Skeletal muscle tissue (tissue), 4 donors: ENCODE measurements around the gene FOCAD. TPM values are rescaled to one million over a fixed set of nuclear protein-coding genes. Genes with fewer than 3 reads are reported as not detected.

Experiments used
- H3K27ac ChIP-seq: one replicate; pipeline ENCODE4 v1.7.0; 2013; ENCODE audit warnings: mild to moderate bottlenecking, low read depth, low read length, inconsistent platforms
- H3K27me3 ChIP-seq, 3 donors: one replicate each; pipeline ENCODE4 v1.7.0; 2013; ENCODE audit warnings: low read length in 3 of 3; ENCODE audit not compliant: control insufficient read depth in 3 of 3, insufficient read depth in 3 of 3
- H3K36me3 ChIP-seq, 3 donors: one replicate each; pipeline ENCODE4 v1.7.0; 2013; ENCODE audit warnings: low read length in 3 of 3; ENCODE audit not compliant: control insufficient read depth in 3 of 3, insufficient read depth in 3 of 3
- H3K4me1 ChIP-seq, 3 donors: one replicate each; pipeline ENCODE4 v1.7.0; 2013; ENCODE audit warnings: low read length in 3 of 3, mild to moderate bottlenecking in 3 of 3; ENCODE audit not compliant: control insufficient read depth in 3 of 3, insufficient read depth in 3 of 3
- H3K4me3 ChIP-seq, 3 donors: one replicate each; pipeline ENCODE4 v1.7.0; 2013; ENCODE audit warnings: low read length in 3 of 3
- H3K9ac ChIP-seq, 3 donors: one replicate each; pipeline ENCODE4 v1.7.0; 2013; ENCODE audit warnings: low read length in 3 of 3, mild to moderate bottlenecking in 3 of 3, moderate library complexity in 2 of 3, low read depth in 1 of 3
- H3K9me3 ChIP-seq, 3 donors: one replicate each; pipeline ENCODE4 v1.7.0; 2013; ENCODE audit warnings: low read length in 3 of 3; ENCODE audit not compliant: control insufficient read depth in 3 of 3
- total RNA-seq: library from RNA; depleted of rRNA; stranded (reverse); fragments of >200 nt; gene quantifications from one replicate; pipeline ENCODE4 v1.2.3, GENCODE V29; 2014
- donor health status: Osteomylitis.

FOCAD gene
- total RNA-seq, 1 donor from 2014 or later: 108 TPM

- Histone ChIP-seq H3K27ac (no peak overlapping the region), H3K9me3 (no peaks in the 10 kb centered on the region), H3K9ac (no peak overlapping the region)
These were observed 127.8 kb downstream of the FOCAD start for GRCh38 chr9:20811872-20812271.

GRCh38 chr9:20815923-20816703 is 132.1 kb downstream of the FOCAD start:
- no peaks in the 10 kb centered on the region for H3K9me3 ChIP-seq
- no peak overlapping the region for H3K9ac ChIP-seq
- H3K36me3 ChIP-seq: no peaks in the 10 kb centered on the region
- H3K27ac ChIP-seq: no peak overlapping the region
- H3K27me3 ChIP-seq: no peaks in the 10 kb centered on the region
- H3K4me3 ChIP-seq: no peak overlapping the region
- H3K4me1 ChIP-seq: no peaks in the 10 kb centered on the region

More at GRCh38 chr9:20811872-20812271, 127.8 kb downstream of the FOCAD start:
- no peak overlapping the region for H3K4me3 ChIP-seq
- H3K36me3 ChIP-seq: no peaks in the 10 kb centered on the region
- no peaks in the 10 kb centered on the region for H3K27me3 ChIP-seq
- H3K4me1 ChIP-seq: no peaks in the 10 kb centered on the region

DNA sequence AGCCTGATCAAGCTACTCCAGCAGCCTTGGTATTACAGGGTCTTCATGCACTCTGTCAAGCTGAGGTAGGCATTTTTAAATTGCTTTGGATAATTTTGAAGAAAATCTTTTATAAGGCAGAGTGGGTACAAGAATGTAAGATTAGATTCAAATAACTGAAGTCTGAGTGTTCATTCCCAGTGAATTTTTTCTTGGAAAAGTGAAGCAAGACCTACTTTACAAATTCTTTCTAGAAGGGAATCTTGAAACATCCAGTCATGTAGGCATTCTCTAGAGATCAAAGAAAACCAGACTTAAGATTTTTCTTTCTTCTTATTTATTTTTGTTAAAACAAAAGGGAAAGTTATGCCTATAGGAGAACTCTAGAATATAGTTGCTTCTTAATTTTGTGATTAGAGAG is 139.0 kb downstream of the FOCAD start:
- Histone ChIP-seq H3K27ac (no peak overlapping the region), H3K9me3 (no peaks in the 10 kb centered on the region), H3K4me1 (no peaks in the 10 kb centered on the region), H3K27me3 (no peaks in the 10 kb centered on the region), H3K9ac (no peak overlapping the region), H3K36me3 (peaks cover 0 to 5% (median 2%) of the 10 kb centered on the region in 3 donors), H3K4me3 (no peak overlapping the region)

DNA sequence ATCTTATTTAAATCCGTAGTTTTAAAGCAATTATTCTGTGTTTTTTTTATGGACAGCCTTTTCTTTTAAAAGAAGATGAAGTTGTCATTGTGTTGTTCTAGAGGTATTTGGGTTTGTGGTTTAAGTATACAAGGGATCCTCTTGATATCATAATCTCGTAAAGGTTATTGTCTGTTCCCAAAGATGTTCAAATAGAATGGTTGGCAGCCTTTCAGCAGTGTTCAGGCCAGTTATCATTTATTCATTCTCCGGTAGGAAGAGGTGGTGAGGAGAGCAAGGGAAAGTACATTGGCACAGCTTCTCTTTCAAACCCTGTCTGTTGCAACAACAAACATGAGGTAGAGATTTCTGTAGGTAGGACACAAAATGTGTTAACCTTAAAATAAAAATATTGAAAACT is 147.0 kb downstream of the FOCAD start:
- Histone ChIP-seq H3K9me3 (no peaks in the 10 kb centered on the region), H3K36me3 (peaks cover 0 to 2% (median 0%) of the 10 kb centered on the region in 3 donors), H3K9ac (no peak overlapping the region), H3K4me3 (no peak overlapping the region), H3K4me1 (peaks cover 0 to 5% (median 4%) of the 10 kb centered on the region in 3 donors), H3K27me3 (no peaks in the 10 kb centered on the region), H3K27ac (no peak overlapping the region)

DNA sequence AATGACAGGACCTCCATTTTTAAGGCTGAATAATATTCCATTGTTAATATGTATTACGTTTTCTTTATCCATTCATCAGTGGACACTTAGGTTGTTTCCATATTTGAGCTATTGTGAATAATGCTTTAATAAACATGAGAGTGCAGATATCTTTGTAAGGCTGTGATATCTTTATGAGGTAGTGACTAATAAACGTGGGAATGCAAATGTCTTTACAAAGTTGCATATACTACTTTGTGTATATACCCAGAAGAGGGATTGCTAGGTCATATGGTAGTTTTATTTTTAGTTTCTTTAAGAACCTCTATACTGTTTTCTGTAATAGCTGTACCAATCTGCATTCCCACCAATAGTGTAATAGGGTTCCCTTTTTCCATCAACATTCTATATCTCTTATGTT is 148.7 kb downstream of the FOCAD start:
- Histone ChIP-seq H3K4me3 (no peak overlapping the region), H3K9ac (no peak overlapping the region), H3K27ac (no peak overlapping the region), H3K27me3 (no peaks in the 10 kb centered on the region), H3K9me3 (no peaks in the 10 kb centered on the region), H3K36me3 (no peaks in the 10 kb centered on the region), H3K4me1 (peaks cover 0 to 5% (median 4%) of the 10 kb centered on the region in 3 donors)

DNA sequence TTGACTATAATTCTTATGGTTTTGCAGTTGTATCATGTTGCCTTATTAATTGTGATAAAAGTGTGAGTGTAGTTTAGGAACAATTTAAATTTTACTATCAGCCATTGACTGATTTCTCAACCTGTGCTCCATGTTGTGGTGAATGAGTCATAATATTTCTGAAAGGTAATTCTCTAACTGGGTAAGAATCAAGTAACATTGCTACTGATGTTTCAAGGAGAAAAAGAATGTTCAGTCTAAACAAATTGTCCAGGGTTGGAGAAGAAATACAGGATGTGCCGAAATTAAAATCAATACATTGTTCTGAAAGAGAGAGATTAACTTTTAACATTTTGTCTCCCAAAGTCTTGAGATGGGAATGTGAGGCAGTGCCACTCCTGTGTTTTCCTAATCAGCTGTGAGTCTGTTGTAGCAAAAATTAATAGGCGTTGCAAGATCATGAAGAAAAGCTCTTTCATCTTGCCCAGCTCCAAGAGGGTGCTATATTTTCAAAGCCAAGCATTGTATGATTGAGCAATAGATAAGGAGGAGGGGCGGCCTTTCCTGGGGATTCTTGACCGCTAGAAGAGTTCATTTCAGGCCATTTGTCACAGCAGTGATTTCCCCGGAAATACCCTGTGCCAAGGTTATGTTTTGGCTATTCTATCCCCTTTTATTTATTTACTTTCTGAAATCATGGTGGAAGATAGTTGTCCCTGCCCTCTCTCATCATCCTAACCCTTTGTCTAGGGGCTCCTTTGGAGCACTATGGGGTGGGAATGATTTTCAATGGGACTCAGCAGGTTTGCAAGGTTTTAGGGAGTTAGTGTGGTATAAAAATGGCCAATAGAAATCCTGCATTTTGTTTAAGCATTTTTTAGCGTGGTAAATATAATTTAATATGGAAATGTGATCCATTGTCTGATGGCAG is 151.6 kb downstream of the FOCAD start:
- Histone ChIP-seq H3K9ac (no peak overlapping the region), H3K27ac (no peak overlapping the region), H3K9me3 (no peaks in the 10 kb centered on the region), H3K4me3 (no peak overlapping the region), H3K27me3 (no peaks in the 10 kb centered on the region), H3K4me1 (peaks cover 0 to 5% (median 4%) of the 10 kb centered on the region in 3 donors), H3K36me3 (peaks cover 0 to 2% (median 0%) of the 10 kb centered on the region in 3 donors)

DNA sequence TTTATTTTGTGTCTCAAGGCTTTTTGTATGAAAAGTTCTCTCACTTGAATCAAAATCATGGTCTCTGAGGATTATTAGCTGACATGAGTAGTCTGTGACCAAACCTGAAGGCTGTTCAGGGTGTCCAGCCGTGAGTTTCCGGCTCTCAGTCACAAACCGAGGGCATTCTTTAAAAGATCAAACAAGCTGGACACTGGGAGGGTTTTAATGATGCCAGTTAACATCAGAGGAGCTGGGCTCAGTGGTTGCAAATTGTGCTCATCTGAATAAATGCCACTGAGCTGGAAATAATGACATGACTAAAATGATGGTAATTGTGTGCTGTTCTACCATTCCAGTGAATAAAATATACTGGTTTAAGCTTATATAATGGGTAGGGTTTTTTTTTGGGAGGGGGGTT is 153.1 kb downstream of the FOCAD start:
- Histone ChIP-seq H3K9ac (no peak overlapping the region), H3K4me1 (peaks cover 0 to 5% (median 4%) of the 10 kb centered on the region in 3 donors), H3K27ac (no peak overlapping the region), H3K4me3 (no peak overlapping the region), H3K27me3 (no peaks in the 10 kb centered on the region), H3K36me3 (peaks cover 0 to 2% (median 0%) of the 10 kb centered on the region in 3 donors), H3K9me3 (no peaks in the 10 kb centered on the region)

- no peaks in the 10 kb centered on the region for H3K9me3 ChIP-seq
- peaks cover 0 to 5% (median 4%) of the 10 kb centered on the region in 3 donors for H3K4me1 ChIP-seq
- no peak overlapping the region for H3K27ac ChIP-seq
- H3K9ac ChIP-seq: no peak overlapping the region
- no peaks in the 10 kb centered on the region for H3K27me3 ChIP-seq
- peaks cover 0 to 2% (median 0%) of the 10 kb centered on the region in 3 donors for H3K36me3 ChIP-seq
- no peak overlapping the region for H3K4me3 ChIP-seq
These were observed 154.2 kb downstream of the FOCAD start for GRCh38 chr9:20838218-20838617.

DNA sequence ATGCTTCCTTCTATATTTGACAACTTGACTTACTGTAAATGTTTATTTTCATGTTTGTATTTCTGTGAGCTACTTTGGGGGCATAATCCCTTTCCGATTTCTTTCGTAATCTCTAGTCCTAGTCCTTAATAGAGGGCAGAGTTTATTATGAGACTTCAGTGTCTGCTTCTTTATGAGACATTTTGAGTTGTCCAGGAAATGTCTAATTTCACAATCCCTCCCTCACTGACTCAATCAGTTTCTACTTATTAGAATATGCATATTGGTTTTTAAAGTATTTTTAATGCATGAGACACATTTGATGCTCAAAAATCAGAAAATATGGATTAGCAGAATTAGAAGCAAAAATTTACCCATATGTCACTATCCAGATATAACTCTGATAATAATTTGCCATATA is 160.9 kb downstream of the FOCAD start:
- Histone ChIP-seq H3K4me1 (no peaks in the 10 kb centered on the region), H3K36me3 (no peaks in the 10 kb centered on the region), H3K27me3 (no peaks in the 10 kb centered on the region), H3K4me3 (no peak overlapping the region), H3K9me3 (no peaks in the 10 kb centered on the region), H3K27ac (no peak overlapping the region), H3K9ac (no peak overlapping the region)

DNA sequence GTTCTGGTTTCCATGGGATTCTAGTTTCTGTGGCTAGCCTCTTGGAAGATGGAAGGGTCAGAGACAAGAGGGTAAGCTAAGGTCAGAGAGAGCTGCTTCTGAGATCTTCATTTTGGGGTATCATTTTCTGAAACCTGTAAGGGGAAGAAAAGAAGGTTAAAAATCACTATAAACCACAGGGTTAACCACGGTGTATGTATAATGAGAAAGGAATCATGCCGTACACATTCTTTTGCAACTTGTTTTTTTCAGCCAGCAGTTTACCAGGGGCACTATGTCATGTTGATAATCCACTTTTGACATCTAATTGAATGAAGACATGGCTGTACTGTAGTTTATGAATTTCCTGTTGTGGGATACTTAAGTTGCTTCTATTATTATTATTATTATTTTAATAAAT is 164.4 kb downstream of the FOCAD start:
- Histone ChIP-seq H3K27ac (no peak overlapping the region), H3K4me1 (no peaks in the 10 kb centered on the region), H3K9ac (no peak overlapping the region), H3K36me3 (no peaks in the 10 kb centered on the region), H3K27me3 (no peaks in the 10 kb centered on the region), H3K4me3 (no peak overlapping the region), H3K9me3 (no peaks in the 10 kb centered on the region)
